Muscle of leg (tissue), 11 donors: ENCODE measurements around the gene UBQLN4. TPM values are rescaled to one million over a fixed set of nuclear protein-coding genes. Genes with fewer than 3 reads are reported as not detected.

Experiments used
- DNase-seq: peaks from one replicate; pipeline ENCODE4 v3.0.0; 2013
- H3K27ac ChIP-seq: one replicate; pipeline ENCODE4 v1.5.1; 2013; ENCODE audit warnings: mild to moderate bottlenecking, low read length, control low read depth
- H3K27me3 ChIP-seq: one replicate; pipeline ENCODE4 v1.6.1; 2013; ENCODE audit warnings: low read length; ENCODE audit not compliant: control insufficient read depth, insufficient read depth
- H3K36me3 ChIP-seq: one replicate; pipeline ENCODE4 v1.6.1; 2013; ENCODE audit warnings: low read length; ENCODE audit not compliant: control insufficient read depth, insufficient read depth
- H3K4me1 ChIP-seq: one replicate; pipeline ENCODE4 v1.6.1; 2013; ENCODE audit warnings: low read length; ENCODE audit not compliant: control insufficient read depth, insufficient read depth
- H3K4me3 ChIP-seq: one replicate; pipeline ENCODE4 v1.5.1; 2013; ENCODE audit warnings: low read length, control low read depth
- H3K9me3 ChIP-seq: replicated peaks from 2 replicates; pipeline ENCODE4 v1.6.1; 2013; ENCODE audit warnings: low read depth, low read length; ENCODE audit not compliant: control insufficient read depth
- WGBS: methylation state at CpG from one replicate; pipeline ENCODE4 v1.1.5; 2013; ENCODE audit warnings: missing lambda C conversion rate; ENCODE audit not compliant: insufficient coverage; 5-methylcytosine and 5-hydroxymethylcytosine counted together
- polyA plus RNA-seq, 8 donors: library from polyadenylated mRNA; unstranded; fragments of 120-200 nt; gene quantifications; one replicate each; pipeline versions ENCODE4 v1.2.1 to v1.2.3, GENCODE V29; 2013; ENCODE audit warnings: inconsistent platforms in 1 of 8, low replicate concordance in 1 of 8; ENCODE audit not compliant: insufficient read length in 8 of 8, insufficient read depth in 1 of 8
- total RNA-seq: library from RNA; stranded (reverse); fragments of 120-200 nt; gene quantifications from one replicate; pipeline ENCODE4 v1.2.4, GENCODE V29; 2013

The UBQLN4 gene
- total and polyA plus RNA-seq, 9 donors = 19.2 to 48.0 (median 43.4) TPM

DNA sequence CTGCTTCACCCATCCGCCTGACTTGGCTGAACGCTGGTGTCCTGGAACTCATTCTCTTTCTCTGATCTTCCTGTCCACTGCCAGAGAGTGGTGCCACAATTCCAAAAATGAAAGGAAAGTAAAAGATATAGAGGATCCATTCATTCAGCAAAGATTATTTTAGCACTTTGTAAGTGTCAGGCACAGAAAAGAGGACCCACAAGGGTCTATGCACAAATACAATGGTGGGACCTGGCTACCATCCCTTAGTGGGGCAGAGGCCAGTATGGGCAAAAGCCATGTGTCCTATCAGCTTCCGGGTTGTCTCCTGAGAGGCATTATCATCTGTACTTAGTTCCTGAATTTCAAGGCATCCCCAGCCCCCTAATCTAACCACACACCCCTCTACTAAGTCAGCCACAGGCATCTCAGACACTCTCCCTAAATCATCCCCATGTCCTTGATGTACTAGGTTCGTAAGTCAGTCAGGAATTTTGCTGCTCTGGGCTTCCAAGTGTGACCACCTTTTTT is 51.9 kb downstream of the UBQLN4 start:
- H3K4me3 ChIP-seq = no peak overlapping the region
- WGBS = 57% methylated on average over 1 of the region's 4 CpGs
- H3K4me1 ChIP-seq = peaks cover 10% of the 10 kb centered on the region
- peak; percentile 18 for DNase-seq
- H3K36me3 ChIP-seq = peaks cover under 1% of the 10 kb centered on the region
- H3K27me3 ChIP-seq = no peaks in the 10 kb centered on the region
- H3K9me3 ChIP-seq = no peaks in the 10 kb centered on the region
- no peak overlapping the region for H3K27ac ChIP-seq

DNA sequence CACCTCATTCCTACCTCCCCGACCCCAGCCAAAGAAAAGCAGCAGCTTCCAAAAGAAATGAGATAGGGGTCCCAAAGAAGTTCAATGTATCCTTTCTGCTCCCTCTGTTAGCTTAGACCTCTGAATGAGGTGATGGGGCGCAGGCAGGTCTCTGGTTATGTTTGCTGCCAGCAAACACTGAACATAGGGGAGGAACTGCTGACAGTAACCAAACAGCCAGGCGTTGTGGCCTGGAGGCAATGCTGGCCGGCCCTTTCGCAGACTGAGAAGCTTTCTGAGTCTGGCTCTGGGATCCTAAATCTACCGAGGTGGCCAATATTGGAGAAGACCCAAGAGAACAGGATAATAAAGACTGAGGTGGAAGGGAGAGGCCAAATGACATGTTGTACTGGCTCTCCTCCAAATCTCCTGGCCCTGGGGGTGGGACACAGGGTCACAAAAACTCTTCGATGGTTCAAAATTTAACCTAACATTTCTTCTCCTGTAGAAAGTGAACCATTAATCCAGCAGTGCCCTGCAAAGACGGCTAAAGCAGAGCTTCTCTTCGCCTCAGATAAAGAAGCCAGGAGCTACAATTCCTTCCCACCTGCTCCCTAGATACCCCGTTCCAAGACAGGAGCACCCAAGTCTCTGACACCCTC is 52.5 kb downstream of the UBQLN4 start:
- no peak overlapping the region for H3K27ac ChIP-seq
- 41% methylated on average over 6 of the region's 10 CpGs for WGBS
- DNase-seq = peak; percentile 9
- H3K4me1 ChIP-seq = peaks cover 9% of the 10 kb centered on the region
- no peak overlapping the region for H3K4me3 ChIP-seq
- H3K36me3 ChIP-seq = no peaks in the 10 kb centered on the region
- no peaks in the 10 kb centered on the region for H3K9me3 ChIP-seq
- no peaks in the 10 kb centered on the region for H3K27me3 ChIP-seq

DNA sequence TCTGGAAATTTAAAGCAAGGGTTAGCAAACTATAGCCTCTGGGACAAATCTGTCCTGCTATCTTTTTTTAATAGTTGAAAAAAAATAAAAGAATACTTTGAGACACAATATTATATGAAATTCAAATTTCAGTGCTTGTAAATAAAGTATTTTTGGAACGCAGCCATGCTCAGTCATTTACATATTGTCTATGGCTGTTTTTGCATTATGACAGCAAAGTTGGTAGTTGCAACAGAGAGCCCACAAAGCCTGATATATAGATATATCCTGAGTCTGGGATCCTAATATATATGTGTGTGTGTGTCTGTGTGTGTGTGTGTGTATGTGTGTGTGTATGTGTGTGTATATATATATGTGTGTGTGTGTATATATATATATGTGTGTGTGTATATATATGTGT is 53.6 kb downstream of the UBQLN4 start:
- WGBS = no CpG with 5 or more reads among the region's 1 CpG
- Histone ChIP-seq H3K36me3 (no peaks in the 10 kb centered on the region), H3K27me3 (no peaks in the 10 kb centered on the region), H3K9me3 (no peaks in the 10 kb centered on the region), H3K4me1 (peaks cover 8% of the 10 kb centered on the region), H3K27ac (no peak overlapping the region), H3K4me3 (no peak overlapping the region)
- DNase-seq = no peak

DNA sequence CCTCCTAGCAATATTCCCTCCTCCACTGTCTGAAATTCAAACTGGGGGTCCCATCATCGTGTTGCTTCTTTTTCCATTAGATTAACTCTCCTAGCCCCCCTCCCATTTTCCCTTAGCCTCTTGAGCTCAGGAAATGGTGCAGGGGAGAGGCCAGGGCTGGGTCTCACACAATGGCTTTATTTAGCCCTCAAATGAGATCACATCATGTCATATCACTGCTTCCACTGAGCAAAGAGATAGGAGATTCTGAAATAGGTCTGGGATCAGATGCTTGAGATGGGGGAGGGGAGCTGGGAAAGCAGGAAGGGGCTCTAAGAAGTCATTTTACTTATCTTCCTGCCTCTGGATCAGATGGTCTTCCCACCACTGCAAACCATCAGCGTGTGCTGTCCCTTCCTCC is 57.4 kb downstream of the UBQLN4 start:
- Histone ChIP-seq H3K4me1 (no peaks in the 10 kb centered on the region), H3K4me3 (no peak overlapping the region), H3K9me3 (no peaks in the 10 kb centered on the region), H3K36me3 (no peaks in the 10 kb centered on the region), H3K27me3 (no peaks in the 10 kb centered on the region), H3K27ac (no peak overlapping the region)
- DNase-seq = no peak
- no CpG with 5 or more reads among the region's 2 CpGs for WGBS

DNA sequence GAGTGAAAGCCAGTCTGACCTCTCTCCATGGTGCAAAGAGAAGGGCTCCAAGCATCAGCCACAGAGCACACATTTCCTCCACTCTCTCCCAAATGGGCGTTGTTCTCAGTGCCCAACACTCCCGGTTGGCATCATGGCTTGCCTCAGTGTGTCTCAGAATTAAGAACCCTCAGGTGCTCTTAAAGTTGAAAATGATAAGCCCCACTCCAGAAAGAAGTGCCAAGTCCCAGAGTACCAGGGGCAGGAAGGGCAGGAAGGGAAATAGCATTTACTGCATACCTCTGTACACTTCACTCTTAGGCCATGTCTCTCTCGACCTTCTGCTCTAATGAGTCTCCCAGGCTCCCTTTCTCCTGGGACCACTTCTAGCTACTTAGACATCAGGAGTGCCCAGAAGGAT is 60.0 kb downstream of the UBQLN4 start:
- H3K36me3 ChIP-seq = no peaks in the 10 kb centered on the region
- no peaks in the 10 kb centered on the region for H3K27me3 ChIP-seq
- no peak overlapping the region for H3K4me3 ChIP-seq
- peaks cover 12% of the 10 kb centered on the region for H3K4me1 ChIP-seq
- WGBS = 60% methylated on average over 2 of the region's 3 CpGs
- H3K27ac ChIP-seq = no peak overlapping the region
- H3K9me3 ChIP-seq = no peaks in the 10 kb centered on the region
- DNase-seq = no peak

DNA sequence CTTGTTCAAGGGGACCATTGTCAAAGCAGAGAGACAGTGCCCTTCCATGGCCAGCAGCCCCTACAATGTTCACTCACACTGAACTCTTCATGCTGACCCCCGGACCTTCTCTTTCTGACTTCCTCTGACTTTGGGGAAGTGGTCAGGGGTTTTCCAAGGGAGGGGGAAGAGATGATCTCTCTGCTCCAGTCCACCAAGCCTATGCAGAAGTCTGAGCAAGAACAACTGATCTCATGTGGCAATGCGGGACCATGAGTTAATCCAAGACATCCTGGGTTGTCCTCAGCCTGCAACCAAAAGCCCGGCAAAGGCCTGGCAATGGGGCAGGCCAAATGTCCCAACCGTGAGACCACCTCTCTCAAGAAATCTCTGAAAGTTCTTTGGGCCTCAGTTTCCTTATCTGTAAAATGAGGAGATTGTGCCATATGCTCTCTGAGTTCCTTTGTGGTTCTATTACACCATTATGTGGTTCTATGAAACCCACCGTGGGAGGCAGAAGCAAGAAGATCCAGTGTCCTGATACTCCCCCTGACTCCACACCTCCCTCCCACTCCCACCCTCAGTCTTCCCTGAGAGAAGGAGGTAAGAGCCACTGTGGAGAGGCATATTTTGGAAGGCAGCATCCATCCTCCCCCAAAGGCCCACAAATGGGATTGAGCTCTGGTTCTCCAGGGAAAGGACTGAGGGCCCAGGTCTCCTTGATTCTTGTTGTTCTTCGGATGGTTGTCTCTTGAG is 63.4 kb downstream of the UBQLN4 start:
- peak; percentile 64 for DNase-seq
- 89% methylated on average over 2 of the region's 6 CpGs for WGBS
- no peaks in the 10 kb centered on the region for H3K36me3 ChIP-seq
- H3K27me3 ChIP-seq = no peaks in the 10 kb centered on the region
- H3K4me3 ChIP-seq = no peak overlapping the region
- no peaks in the 10 kb centered on the region for H3K9me3 ChIP-seq
- no peak overlapping the region for H3K27ac ChIP-seq
- H3K4me1 ChIP-seq = peaks cover 15% of the 10 kb centered on the region

DNA sequence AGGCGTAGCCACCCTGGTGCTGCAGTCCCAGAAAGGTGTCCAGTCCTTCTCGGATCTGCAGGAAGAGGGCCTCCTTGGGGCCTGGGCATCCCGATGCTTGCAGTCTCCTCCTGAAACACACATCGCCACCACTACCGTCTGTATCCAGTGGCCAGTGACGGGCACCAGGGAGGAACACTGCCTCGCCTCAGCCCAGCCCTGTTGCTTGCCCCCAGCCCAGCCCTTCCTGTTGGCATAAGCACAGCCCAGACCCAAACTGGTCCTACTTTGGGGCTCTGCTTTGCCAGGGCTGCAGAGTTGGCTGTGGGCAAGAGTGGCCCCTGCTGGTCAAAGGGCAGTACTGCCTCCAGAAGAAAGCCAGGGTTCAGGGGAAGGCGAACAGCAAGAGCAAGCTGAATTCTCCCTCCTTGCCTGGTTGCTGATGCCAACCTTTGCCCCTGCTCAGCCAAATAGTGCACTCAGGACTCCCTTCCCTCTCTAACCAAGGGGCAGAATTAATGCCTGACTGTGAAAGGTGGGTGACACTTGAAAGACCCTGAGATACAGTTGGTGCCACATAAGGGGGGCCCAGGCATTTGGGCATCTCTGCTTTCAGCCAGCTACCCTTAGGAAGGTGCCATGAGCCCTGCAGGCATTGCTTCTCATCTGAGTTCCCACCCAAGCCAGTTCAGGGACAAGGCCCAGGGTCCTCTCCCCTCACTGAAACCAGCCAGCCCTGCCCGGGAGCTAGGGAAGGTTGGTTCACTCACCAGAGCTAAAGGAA is 64.2 kb downstream of the UBQLN4 start:
- Histone ChIP-seq H3K4me1 (peaks cover 19% of the 10 kb centered on the region), H3K4me3 (peak overlapping the region; percentile 1), H3K27ac (no peak overlapping the region), H3K9me3 (no peaks in the 10 kb centered on the region), H3K27me3 (no peaks in the 10 kb centered on the region), H3K36me3 (no peaks in the 10 kb centered on the region)
- 15% methylated on average over 7 of the region's 9 CpGs for WGBS
- DNase-seq = peak; percentile 81

Other genes with a start within 250 kb of the UBQLN4 start
- 28.0 TPM for gene GON4L, start 196.6 kb downstream of the UBQLN4 start, total RNA-seq
- 10 to 100 TPM; 25.4 to 36.9 (median 28.2) TPM for gene GON4L, start 196.6 kb downstream of the UBQLN4 start, polyA plus RNA-seq
- gene SYT11, start 194.2 kb downstream of the UBQLN4 start, total RNA-seq = 12.0 TPM
- gene SYT11, start 194.2 kb downstream of the UBQLN4 start, polyA plus RNA-seq = 10 to 100 TPM in 7 of 8 donors, 1 to 10 TPM in 1; 9.5 to 20.2 (median 12.0) TPM
- 27.7 TPM for gene RIT1, start 142.4 kb downstream of the UBQLN4 start, total RNA-seq
- gene RIT1, start 142.4 kb downstream of the UBQLN4 start, polyA plus RNA-seq = 10 to 100 TPM; 19.2 to 37.0 (median 25.5) TPM
- gene KHDC4, start 119.4 kb downstream of the UBQLN4 start, total RNA-seq = 30.0 TPM
- 10 to 100 TPM; 24.5 to 38.0 (median 29.9) TPM for gene KHDC4, start 119.4 kb downstream of the UBQLN4 start, polyA plus RNA-seq
- not detected for gene RXFP4, start 112.2 kb downstream of the UBQLN4 start, total RNA-seq
- gene RXFP4, start 112.2 kb downstream of the UBQLN4 start, polyA plus RNA-seq = under 1 TPM in 5 of 8 donors, not detected in 3; 0.12 to 0.65 (median 0.23) TPM
- 100 TPM for gene ARHGEF2, start 75.3 kb downstream of the UBQLN4 start, total RNA-seq
- 100 to 1,000 TPM; 124 to 153 (median 140) TPM for gene ARHGEF2, start 75.3 kb downstream of the UBQLN4 start, polyA plus RNA-seq
- gene SSR2, start 32.8 kb downstream of the UBQLN4 start, total RNA-seq = 287 TPM
- 100 to 1,000 TPM; 210 to 323 (median 247) TPM for gene SSR2, start 32.8 kb downstream of the UBQLN4 start, polyA plus RNA-seq
- 53.7 TPM for gene LAMTOR2, start 984 bp upstream of the UBQLN4 start, total RNA-seq
- gene LAMTOR2, start 984 bp upstream of the UBQLN4 start, polyA plus RNA-seq = 10 to 100 TPM; 38.7 to 51.0 (median 44.9) TPM
- gene RAB25, start 7.4 kb upstream of the UBQLN4 start, total RNA-seq = not detected
- 1 to 10 TPM in 3 of 8 donors, under 1 TPM in 5; 0.16 to 7.4 (median 0.30) TPM for gene RAB25, start 7.4 kb upstream of the UBQLN4 start, polyA plus RNA-seq
- 9.4 TPM for gene MEX3A, start 28.7 kb upstream of the UBQLN4 start, total RNA-seq
- gene MEX3A, start 28.7 kb upstream of the UBQLN4 start, polyA plus RNA-seq = 10 to 100 TPM; 15.8 to 32.4 (median 25.8) TPM
- 371 TPM for gene LMNA, start 60.9 kb upstream of the UBQLN4 start, total RNA-seq
- 100 to 1,000 TPM; 335 to 408 (median 371) TPM for gene LMNA, start 60.9 kb upstream of the UBQLN4 start, polyA plus RNA-seq
- gene SEMA4A, start 99.8 kb upstream of the UBQLN4 start, total RNA-seq = 2.5 TPM
- gene SEMA4A, start 99.8 kb upstream of the UBQLN4 start, polyA plus RNA-seq = 1 to 10 TPM; 1.5 to 5.4 (median 3.3) TPM
- 6.3 TPM for gene SLC25A44, start 140.3 kb upstream of the UBQLN4 start, total RNA-seq
- 10 to 100 TPM; 10.2 to 12.1 (median 11.1) TPM for gene SLC25A44, start 140.3 kb upstream of the UBQLN4 start, polyA plus RNA-seq
- gene PMF1, start 159.2 kb upstream of the UBQLN4 start, total RNA-seq = 51.8 TPM
- 10 to 100 TPM; 42.2 to 53.0 (median 43.7) TPM for gene PMF1, start 159.2 kb upstream of the UBQLN4 start, polyA plus RNA-seq
- gene BGLAP, start 188.4 kb upstream of the UBQLN4 start, total RNA-seq = 1.2 TPM
- gene BGLAP, start 188.4 kb upstream of the UBQLN4 start, polyA plus RNA-seq = 1 to 10 TPM in 6 of 8 donors, under 1 TPM in 2; 0.55 to 3.5 (median 1.5) TPM
- 1.2 TPM for gene PAQR6, start 194.3 kb upstream of the UBQLN4 start, total RNA-seq
- gene PAQR6, start 194.3 kb upstream of the UBQLN4 start, polyA plus RNA-seq = 1 to 10 TPM; 2.2 to 7.7 (median 4.9) TPM
- gene SMG5, start 229.0 kb upstream of the UBQLN4 start, total RNA-seq = 42.8 TPM
- 10 to 100 TPM; 39.0 to 50.7 (median 47.0) TPM for gene SMG5, start 229.0 kb upstream of the UBQLN4 start, polyA plus RNA-seq
- gene TMEM79, start 230.5 kb upstream of the UBQLN4 start, total RNA-seq = 2.1 TPM
- 1 to 10 TPM; 3.7 to 7.4 (median 4.8) TPM for gene TMEM79, start 230.5 kb upstream of the UBQLN4 start, polyA plus RNA-seq
- 24.3 TPM for gene GLMP, start 241.9 kb upstream of the UBQLN4 start, total RNA-seq
- gene GLMP, start 241.9 kb upstream of the UBQLN4 start, polyA plus RNA-seq = 10 to 100 TPM; 17.7 to 29.1 (median 23.8) TPM
- not detected for gene VHLL, start 245.5 kb upstream of the UBQLN4 start, total RNA-seq
- not detected for gene VHLL, start 245.5 kb upstream of the UBQLN4 start, polyA plus RNA-seq